ENCODE data around the gene MOB2. TPM values are rescaled to one million over a fixed set of nuclear protein-coding genes. Genes with fewer than 3 reads are reported as not detected.

The MOB2 gene
- total RNA-seq, 2 experiments from 2014 or later, result 22.4 to 27.5 TPM

- no peaks in the 10 kb centered on the region for H3K36me3 ChIP-seq (ENCODE audit: insufficient read depth, low read length)
- H4K20me1 ChIP-seq (ENCODE audit: insufficient read depth, low read length), result no peaks in the 10 kb centered on the region; the same call in 1 of the 2 replicates
- H2AFZ ChIP-seq (ENCODE audit: low read length), result no peak overlapping the region
- intact Hi-C loops (cut with micrococcal nuclease; ENCODE audit: unreplicated experiment), result no loop called here
- H3K4me2 ChIP-seq (ENCODE audit: low read length), result no peak overlapping the region
- no peaks in the 10 kb centered on the region for H3K9me2 ChIP-seq (ENCODE audit: insufficient read depth, low read length)
- H3K4me1 ChIP-seq (ENCODE audit: insufficient read depth, low read length, poor library complexity, severe bottlenecking), result no peaks in the 10 kb centered on the region
- POLR2A ChIA-PET, result no interaction called here
- no peak for TF ChIP-seq EZH2phosphoT487 (IDR thresholded peaks at IDR 0.05; ENCODE audit: borderline replicate concordance, low read depth, low read length)
- no peak for TF ChIP-seq CTCF (conservative IDR thresholded peaks at IDR 0.05; ENCODE audit: low read length)
- BruUV-seq (replicated peaks), result no TSS peak
- H3K27ac ChIP-seq (ENCODE audit: low read depth, low read length, poor library complexity, severe bottlenecking), result no peak overlapping the region
- no peaks in the 10 kb centered on the region for H3K9me3 ChIP-seq (ENCODE audit: low read length)
- CTCF ChIA-PET (ENCODE audit: unreplicated experiment), result interaction anchor here (0.6 kb wide), 1 partner anchor 117 kb away, joined by 3 read pairs; no protein-coding TSS in a partner anchor
- H3K4me3 ChIP-seq (ENCODE audit: low read depth, low read length, poor library complexity, severe bottlenecking), result no peak overlapping the region
- no peak for DNase-seq (ENCODE audit: low spot score)
- H3K79me2 ChIP-seq (ENCODE audit: insufficient read depth, low read depth, low read length), result no peaks in the 10 kb centered on the region
Observed at GRCh38 chr11:1498262-1498661, 11.7 kb upstream of the MOB2 start.

- no peaks in the 10 kb centered on the region for H3K9me3 ChIP-seq (ENCODE audit: low read length)
- ChIA-PET CTCF (ENCODE audit: unreplicated experiment) (no interaction called here), POLR2A (no interaction called here)
- no peak overlapping the region for H3K27ac ChIP-seq (ENCODE audit: low read depth, low read length, poor library complexity, severe bottlenecking)
- TF ChIP-seq CTCF (conservative IDR thresholded peaks at IDR 0.05; ENCODE audit: low read length) (no peak), EZH2phosphoT487 (IDR thresholded peaks at IDR 0.05; ENCODE audit: borderline replicate concordance, low read depth, low read length) (no peak)
- DNase-seq (ENCODE audit: low spot score), result no peak
- intact Hi-C loops (cut with micrococcal nuclease; ENCODE audit: unreplicated experiment), result no loop called here
- no peak overlapping the region for H3K4me3 ChIP-seq (ENCODE audit: low read depth, low read length, poor library complexity, severe bottlenecking)
- no peak overlapping the region for H2AFZ ChIP-seq (ENCODE audit: low read length)
- H3K36me3 ChIP-seq (ENCODE audit: insufficient read depth, low read length), result no peaks in the 10 kb centered on the region
- H3K4me2 ChIP-seq (ENCODE audit: low read length), result no peak overlapping the region
- H4K20me1 ChIP-seq (ENCODE audit: insufficient read depth, low read length), result peaks cover 2% of the 10 kb centered on the region; the same call in 1 of the 2 replicates
- BruUV-seq (replicated peaks), result no TSS peak
- H3K4me1 ChIP-seq (ENCODE audit: insufficient read depth, low read length, poor library complexity, severe bottlenecking), result no peaks in the 10 kb centered on the region
- H3K9me2 ChIP-seq (ENCODE audit: insufficient read depth, low read length), result no peaks in the 10 kb centered on the region
- H3K79me2 ChIP-seq (ENCODE audit: insufficient read depth, low read depth, low read length), result no peaks in the 10 kb centered on the region
Observed at GRCh38 chr11:1497600-1497999, 11.0 kb upstream of the MOB2 start.

- intact Hi-C loops (cut with micrococcal nuclease; ENCODE audit: unreplicated experiment), result no loop called here
- H3K4me2 ChIP-seq (ENCODE audit: low read length), result no peak overlapping the region
- H3K27ac ChIP-seq (ENCODE audit: low read depth, low read length, poor library complexity, severe bottlenecking), result no peak overlapping the region
- no peaks in the 10 kb centered on the region for H3K4me1 ChIP-seq (ENCODE audit: insufficient read depth, low read length, poor library complexity, severe bottlenecking)
- peaks cover 4% of the 10 kb centered on the region; the same call in 1 of the 2 replicates for H4K20me1 ChIP-seq (ENCODE audit: insufficient read depth, low read length)
- ChIA-PET POLR2A (no interaction called here), CTCF (ENCODE audit: unreplicated experiment) (no interaction called here)
- no peaks in the 10 kb centered on the region for H3K9me2 ChIP-seq (ENCODE audit: insufficient read depth, low read length)
- DNase-seq (ENCODE audit: low spot score), result no peak
- no TSS peak for BruUV-seq (replicated peaks)
- H3K9me3 ChIP-seq (ENCODE audit: low read length), result no peaks in the 10 kb centered on the region
- no peak overlapping the region for H2AFZ ChIP-seq (ENCODE audit: low read length)
- H3K4me3 ChIP-seq (ENCODE audit: low read depth, low read length, poor library complexity, severe bottlenecking), result no peak overlapping the region
- no peak for TF ChIP-seq EZH2phosphoT487 (IDR thresholded peaks at IDR 0.05; ENCODE audit: borderline replicate concordance, low read depth, low read length)
- no peak for TF ChIP-seq CTCF (conservative IDR thresholded peaks at IDR 0.05; ENCODE audit: low read length)
- H3K79me2 ChIP-seq (ENCODE audit: insufficient read depth, low read depth, low read length), result no peaks in the 10 kb centered on the region
- no peaks in the 10 kb centered on the region for H3K36me3 ChIP-seq (ENCODE audit: insufficient read depth, low read length)
Observed at GRCh38 chr11:1496761-1497095, 10.1 kb upstream of the MOB2 start.
